RWPE2 (cell line): ENCODE data around the gene FARS2.

Experiments
- ATAC-seq: fragments of 200-7000 bp; cut with Tn5 transposase; 3 replicates; pipeline ENCODE4 v1.9.1; 2021; ENCODE audit warnings: low read depth
- DNase-seq: peaks from one replicate; pipeline ENCODE4 v3.0.0-alpha.2; 2020; ENCODE audit warnings: low spot score
- H3K27ac ChIP-seq: fragments of 450-650 bp; 2 replicates; pipeline ENCODE4 v1.5.1; 2017; ENCODE audit warnings: mild to moderate bottlenecking; ENCODE audit not compliant: poor library complexity, severe bottlenecking
- H3K27me3 ChIP-seq: fragments of 250-450 bp; sonication (Bioruptor Pico); 2 replicates; pipeline ENCODE4 v1.5.1; 2021; ENCODE audit warnings: mild to moderate bottlenecking, moderate library complexity; ENCODE audit not compliant: insufficient read depth, poor library complexity, severe bottlenecking
- H3K36me3 ChIP-seq: fragments of 250-450 bp; sonication (Bioruptor Pico); 2 replicates; pipeline ENCODE4 v1.5.1; 2020; ENCODE audit warnings: low read depth, mild to moderate bottlenecking, moderate library complexity
- H3K4me1 ChIP-seq: fragments of 250-450 bp; sonication (Bioruptor Pico); 2 replicates; pipeline ENCODE4 v1.5.1; 2021; ENCODE audit warnings: mild to moderate bottlenecking, moderate library complexity; ENCODE audit not compliant: insufficient read depth, poor library complexity, severe bottlenecking
- H3K4me3 ChIP-seq: fragments of 250-450 bp; sonication (Bioruptor Pico); 2 replicates; pipeline ENCODE4 v1.5.1; 2021; ENCODE audit warnings: mild to moderate bottlenecking, moderate library complexity; ENCODE audit not compliant: severe bottlenecking
- H3K9me3 ChIP-seq: fragments of 250-450 bp; sonication (Bioruptor Pico); 2 replicates; pipeline ENCODE4 v1.5.1; 2021; ENCODE audit warnings: mild to moderate bottlenecking, moderate library complexity; ENCODE audit not compliant: severe bottlenecking
- CTCF ChIP-seq: fragments of 450-650 bp; IDR thresholded peaks from one replicate; pipeline ENCODE4 v1.5.1; 2017; ENCODE audit warnings: mild to moderate bottlenecking, moderate library complexity; ENCODE audit not compliant: poor library complexity, severe bottlenecking

Gene FARS2

GRCh38 chr6:5260661-5261544 lies at the start of gene FARS2, which contains the start of gene LYRM4:
TSS of gene FARS2 (plus strand) at chr6:5261513.
TSS of gene LYRM4 (minus strand) at chr6:5260950. CDS start at chr6:5260733, 217 bp downstream.
- peak; percentile 80 for ATAC-seq
- no peak for TF ChIP-seq CTCF
- H3K4me3 ChIP-seq, result peak within 1 kb of the TSS; percentile 99
- DNase-seq, result peak; percentile 86
- H3K27me3 ChIP-seq, result no peaks in the 10 kb centered on the region
- H3K4me1 ChIP-seq, result no peaks in the 10 kb centered on the region
- H3K36me3 ChIP-seq, result peaks cover 17% of the 10 kb centered on the region
- H3K9me3 ChIP-seq, result no peaks in the 10 kb centered on the region
- peak within 1 kb of the TSS; percentile 85 for H3K27ac ChIP-seq

GRCh38 chr6:5213836-5214235 lies 47.5 kb upstream of the FARS2 start:
- Histone ChIP-seq H3K4me1 (no peaks in the 10 kb centered on the region), H3K27me3 (no peaks in the 10 kb centered on the region), H3K9me3 (no peaks in the 10 kb centered on the region), H3K36me3 (peaks cover 10% of the 10 kb centered on the region), H3K27ac (no peak overlapping the region), H3K4me3 (no peak overlapping the region)
- DNase-seq, result no peak
- no peak for ATAC-seq
- no peak for TF ChIP-seq CTCF

- DNase-seq (no peak), ATAC-seq (peak; percentile 45; the same call in 1 of the 3 replicates)
- no peaks in the 10 kb centered on the region for H3K4me1 ChIP-seq
- no peak overlapping the region for H3K4me3 ChIP-seq
- H3K27me3 ChIP-seq, result no peaks in the 10 kb centered on the region
- TF ChIP-seq CTCF, result peak; percentile 45
- no peaks in the 10 kb centered on the region for H3K9me3 ChIP-seq
- H3K27ac ChIP-seq, result no peak overlapping the region
- H3K36me3 ChIP-seq, result peaks cover 10% of the 10 kb centered on the region
These were observed 46.7 kb upstream of the FARS2 start for GRCh38 chr6:5214570-5215052.

- TF ChIP-seq CTCF, result peak; percentile 20
- H3K4me1 ChIP-seq, result no peaks in the 10 kb centered on the region
- ATAC-seq (no peak), DNase-seq (no peak)
- H3K4me3 ChIP-seq, result no peak overlapping the region
- H3K36me3 ChIP-seq, result peaks cover 10% of the 10 kb centered on the region
- no peak overlapping the region for H3K27ac ChIP-seq
- H3K27me3 ChIP-seq, result no peaks in the 10 kb centered on the region
- H3K9me3 ChIP-seq, result no peaks in the 10 kb centered on the region
These were observed 46.2 kb upstream of the FARS2 start for GRCh38 chr6:5215159-5215558.

GRCh38 chr6:5215799-5216198 lies 45.5 kb upstream of the FARS2 start:
- no peak for DNase-seq
- Histone ChIP-seq H3K27me3 (no peaks in the 10 kb centered on the region), H3K27ac (no peak overlapping the region), H3K36me3 (peaks cover 10% of the 10 kb centered on the region), H3K9me3 (no peaks in the 10 kb centered on the region), H3K4me1 (no peaks in the 10 kb centered on the region), H3K4me3 (no peak overlapping the region)
- no peak for ATAC-seq
- TF ChIP-seq CTCF, result no peak
